ENCODE results near the gene OR4D9.

OR4D9 gene

GRCh38 chr11:59550368-59550841, 39.1 kb downstream of the OR4D9 start:
- no CpG with 5 or more reads among the region's 31 CpGs for WGBS (ENCODE audit: extremely low coverage, insufficient coverage, insufficient read length)
- Histone ChIP-seq H2BK120ac (ENCODE audit: insufficient read depth, low read length, poor library complexity) (no peak overlapping the region), H3K9ac (ENCODE audit: low read length) (peak overlapping the region; percentile 28), H3K23ac (ENCODE audit: low read length) (no peak overlapping the region), H3K4me3 (ENCODE audit: low read depth, low read length) (peak overlapping the region; percentile 57), H3K79me1 (ENCODE audit: low read length) (peaks cover 3% of the 10 kb centered on the region), H2AFZ (ENCODE audit: insufficient read depth, low read length, poor library complexity) (peak overlapping the region; percentile 20), H3K18ac (ENCODE audit: low read length) (no peak overlapping the region), H3K14ac (ENCODE audit: low read length) (no peak overlapping the region), H3K27ac (ENCODE audit: low read depth, low read length) (peak overlapping the region; percentile 86), H3K79me2 (ENCODE audit: control insufficient read depth, insufficient read depth, low read length, poor library complexity) (no peaks in the 10 kb centered on the region), H2BK5ac (ENCODE audit: low read depth, low read length, poor library complexity) (no peak overlapping the region), H3K36me3 (ENCODE audit: control insufficient read depth in 1 of 2, insufficient read depth in 2 of 2, low read length in 2 of 2) (no peaks in the 10 kb centered on the region), H3K4me1 (ENCODE audit: control insufficient read depth in 1 of 2, insufficient read depth in 2 of 2, low read length in 2 of 2) (peaks cover 2 to 6% of the 10 kb centered on the region in 2 experiments), H4K91ac (ENCODE audit: low read depth, low read length) (no peak overlapping the region), H3K4ac (ENCODE audit: low read depth, low read length) (no peak overlapping the region), H4K12ac (ENCODE audit: low read depth, low read length) (no peak overlapping the region), H3K4me2 (ENCODE audit: low read length) (peak overlapping the region; percentile 81), H3K9me3 (ENCODE audit: insufficient read depth, low read depth, low read length) (no peaks in the 10 kb centered on the region), H2BK12ac (ENCODE audit: low read length) (no peak overlapping the region), H4K8ac (ENCODE audit: low read depth, low read length) (peak overlapping the region; percentile 55), H3K27me3 (ENCODE audit: insufficient read depth, low read length) (no peaks in the 10 kb centered on the region), H2AK5ac (ENCODE audit: low read length) (no peak overlapping the region)
- peak; percentile 93 to 96 for DNase-seq

- H4K12ac ChIP-seq (ENCODE audit: low read depth, low read length), result no peak overlapping the region
- no peak overlapping the region for H2AK5ac ChIP-seq (ENCODE audit: low read length)
- no peak overlapping the region for H2BK120ac ChIP-seq (ENCODE audit: insufficient read depth, low read length, poor library complexity)
- no peak overlapping the region for H2BK5ac ChIP-seq (ENCODE audit: low read depth, low read length, poor library complexity)
- no peaks in the 10 kb centered on the region for H3K27me3 ChIP-seq (ENCODE audit: insufficient read depth, low read length)
- H4K8ac ChIP-seq (ENCODE audit: low read depth, low read length), result peak overlapping the region; percentile 20
- no peak overlapping the region for H3K4ac ChIP-seq (ENCODE audit: low read depth, low read length)
- H3K9me3 ChIP-seq (ENCODE audit: insufficient read depth, low read depth, low read length), result no peaks in the 10 kb centered on the region
- no peaks in the 10 kb centered on the region for H3K79me2 ChIP-seq (ENCODE audit: control insufficient read depth, insufficient read depth, low read length, poor library complexity)
- H3K18ac ChIP-seq (ENCODE audit: low read length), result no peak overlapping the region
- WGBS (ENCODE audit: extremely low coverage, insufficient coverage, insufficient read length), result no CpG with 5 or more reads among the region's 34 CpGs
- peak overlapping the region; percentile 81 for H3K4me2 ChIP-seq (ENCODE audit: low read length)
- no peaks in the 10 kb centered on the region for H3K36me3 ChIP-seq (ENCODE audit: control insufficient read depth in 1 of 2, insufficient read depth in 2 of 2, low read length in 2 of 2)
- H2AFZ ChIP-seq (ENCODE audit: insufficient read depth, low read length, poor library complexity), result peak overlapping the region; percentile 20
- H3K9ac ChIP-seq (ENCODE audit: low read length), result peak overlapping the region; percentile 28
- peak overlapping the region; percentile 86 for H3K27ac ChIP-seq (ENCODE audit: low read depth, low read length)
- H3K23ac ChIP-seq (ENCODE audit: low read length), result no peak overlapping the region
- peak overlapping the region; percentile 69 for H3K4me3 ChIP-seq (ENCODE audit: low read depth, low read length)
- no peak overlapping the region for H2BK12ac ChIP-seq (ENCODE audit: low read length)
- H3K79me1 ChIP-seq (ENCODE audit: low read length), result peaks cover 4% of the 10 kb centered on the region
- no peak overlapping the region for H4K91ac ChIP-seq (ENCODE audit: low read depth, low read length)
- peak; percentile 81 to 93 for DNase-seq
- H3K14ac ChIP-seq (ENCODE audit: low read length), result no peak overlapping the region
- H3K4me1 ChIP-seq (ENCODE audit: control insufficient read depth in 1 of 2, insufficient read depth in 2 of 2, low read length in 2 of 2), result peaks cover 2 to 6% of the 10 kb centered on the region in 2 experiments
Observed at GRCh38 chr11:59550842-59551658, 39.7 kb downstream of the OR4D9 start.

GRCh38 chr11:59551659-59552521, 40.6 kb downstream of the OR4D9 start:
- Histone ChIP-seq H3K9me3 (ENCODE audit: insufficient read depth, low read depth, low read length) (no peaks in the 10 kb centered on the region), H3K4me3 (ENCODE audit: low read depth, low read length) (no peak overlapping the region), H3K79me2 (ENCODE audit: control insufficient read depth, insufficient read depth, low read length, poor library complexity) (no peaks in the 10 kb centered on the region), H3K9ac (ENCODE audit: low read length) (no peak overlapping the region), H4K12ac (ENCODE audit: low read depth, low read length) (no peak overlapping the region), H3K4me1 (ENCODE audit: control insufficient read depth in 1 of 2, insufficient read depth in 2 of 2, low read length in 2 of 2) (peaks cover 2 to 6% of the 10 kb centered on the region in 2 experiments), H3K36me3 (ENCODE audit: control insufficient read depth in 1 of 2, insufficient read depth in 2 of 2, low read length in 2 of 2) (no peaks in the 10 kb centered on the region), H3K18ac (ENCODE audit: low read length) (no peak overlapping the region), H3K27me3 (ENCODE audit: insufficient read depth, low read length) (no peaks in the 10 kb centered on the region), H3K14ac (ENCODE audit: low read length) (no peak overlapping the region), H2AFZ (ENCODE audit: insufficient read depth, low read length, poor library complexity) (no peak overlapping the region), H3K4me2 (ENCODE audit: low read length) (peak overlapping the region; percentile 72), H2BK120ac (ENCODE audit: insufficient read depth, low read length, poor library complexity) (no peak overlapping the region), H3K27ac (ENCODE audit: low read depth, low read length) (no peak overlapping the region), H4K91ac (ENCODE audit: low read depth, low read length) (no peak overlapping the region), H2BK5ac (ENCODE audit: low read depth, low read length, poor library complexity) (no peak overlapping the region), H2BK12ac (ENCODE audit: low read length) (no peak overlapping the region), H3K79me1 (ENCODE audit: low read length) (peaks cover 6% of the 10 kb centered on the region), H3K4ac (ENCODE audit: low read depth, low read length) (no peak overlapping the region), H3K23ac (ENCODE audit: low read length) (no peak overlapping the region), H4K8ac (ENCODE audit: low read depth, low read length) (no peak overlapping the region), H2AK5ac (ENCODE audit: low read length) (no peak overlapping the region)
- DNase-seq, result peak in 1 of 2 donors; percentile 57
- no CpG with 5 or more reads among the region's 30 CpGs for WGBS (ENCODE audit: extremely low coverage, insufficient coverage, insufficient read length)

- Histone ChIP-seq H2AK5ac (ENCODE audit: low read length) (no peak overlapping the region), H2BK5ac (ENCODE audit: low read depth, low read length, poor library complexity) (no peak overlapping the region), H2BK120ac (ENCODE audit: insufficient read depth, low read length, poor library complexity) (no peak overlapping the region), H3K4ac (ENCODE audit: low read depth, low read length) (no peak overlapping the region), H3K14ac (ENCODE audit: low read length) (no peak overlapping the region), H2BK12ac (ENCODE audit: low read length) (no peak overlapping the region), H3K79me1 (ENCODE audit: low read length) (peaks cover 7% of the 10 kb centered on the region), H3K4me1 (ENCODE audit: control insufficient read depth in 1 of 2, insufficient read depth in 2 of 2, low read length in 2 of 2) (peaks cover 2 to 4% of the 10 kb centered on the region in 2 experiments), H3K27me3 (ENCODE audit: insufficient read depth, low read length) (no peaks in the 10 kb centered on the region), H3K9me3 (ENCODE audit: insufficient read depth, low read depth, low read length) (no peaks in the 10 kb centered on the region), H4K12ac (ENCODE audit: low read depth, low read length) (no peak overlapping the region), H2AFZ (ENCODE audit: insufficient read depth, low read length, poor library complexity) (no peak overlapping the region), H3K36me3 (ENCODE audit: control insufficient read depth in 1 of 2, insufficient read depth in 2 of 2, low read length in 2 of 2) (no peaks in the 10 kb centered on the region), H4K91ac (ENCODE audit: low read depth, low read length) (no peak overlapping the region), H3K4me2 (ENCODE audit: low read length) (no peak overlapping the region), H3K23ac (ENCODE audit: low read length) (no peak overlapping the region), H3K18ac (ENCODE audit: low read length) (no peak overlapping the region), H3K4me3 (ENCODE audit: low read depth, low read length) (no peak overlapping the region), H3K79me2 (ENCODE audit: control insufficient read depth, insufficient read depth, low read length, poor library complexity) (no peaks in the 10 kb centered on the region), H3K9ac (ENCODE audit: low read length) (no peak overlapping the region), H3K27ac (ENCODE audit: low read depth, low read length) (no peak overlapping the region), H4K8ac (ENCODE audit: low read depth, low read length) (no peak overlapping the region)
- no CpG with 5 or more reads among the region's 2 CpGs for WGBS (ENCODE audit: extremely low coverage, insufficient coverage, insufficient read length)
- DNase-seq, result no peak
Observed at GRCh38 chr11:59552844-59553243, 41.5 kb downstream of the OR4D9 start.
